ENCODE results near the gene WASL.

DNA sequence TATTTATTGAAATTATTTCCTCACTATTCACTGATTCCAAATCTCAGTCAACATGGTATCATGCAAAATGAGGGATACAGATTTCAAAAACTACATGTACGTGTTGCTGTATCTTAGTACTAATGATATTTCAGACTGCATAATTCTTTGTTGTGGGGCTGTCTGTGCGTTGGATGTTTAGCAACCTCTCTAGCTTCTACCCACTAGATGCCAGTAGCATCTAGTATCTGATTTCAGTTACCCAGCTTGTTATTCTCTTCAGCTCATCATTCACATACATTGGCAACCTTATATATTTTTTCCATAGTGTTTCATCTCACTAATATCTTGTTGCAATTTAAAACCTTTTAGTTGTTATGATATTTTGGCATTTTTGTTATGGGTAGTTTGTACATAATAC is 22.5 kb upstream of the WASL start:
- TF ChIP-seq, protein P1, sequence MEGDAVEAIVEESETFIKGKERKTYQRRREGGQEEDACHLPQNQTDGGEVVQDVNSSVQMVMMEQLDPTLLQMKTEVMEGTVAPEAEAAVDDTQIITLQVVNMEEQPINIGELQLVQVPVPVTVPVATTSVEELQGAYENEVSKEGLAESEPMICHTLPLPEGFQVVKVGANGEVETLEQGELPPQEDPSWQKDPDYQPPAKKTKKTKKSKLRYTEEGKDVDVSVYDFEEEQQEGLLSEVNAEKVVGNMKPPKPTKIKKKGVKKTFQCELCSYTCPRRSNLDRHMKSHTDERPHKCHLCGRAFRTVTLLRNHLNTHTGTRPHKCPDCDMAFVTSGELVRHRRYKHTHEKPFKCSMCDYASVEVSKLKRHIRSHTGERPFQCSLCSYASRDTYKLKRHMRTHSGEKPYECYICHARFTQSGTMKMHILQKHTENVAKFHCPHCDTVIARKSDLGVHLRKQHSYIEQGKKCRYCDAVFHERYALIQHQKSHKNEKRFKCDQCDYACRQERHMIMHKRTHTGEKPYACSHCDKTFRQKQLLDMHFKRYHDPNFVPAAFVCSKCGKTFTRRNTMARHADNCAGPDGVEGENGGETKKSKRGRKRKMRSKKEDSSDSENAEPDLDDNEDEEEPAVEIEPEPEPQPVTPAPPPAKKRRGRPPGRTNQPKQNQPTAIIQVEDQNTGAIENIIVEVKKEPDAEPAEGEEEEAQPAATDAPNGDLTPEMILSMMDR (IDR thresholded peaks at IDR 0.05; ENCODE audit: low read depth, low read length), result peak; percentile 39
- TF ChIP-seq EZH2phosphoT487 (IDR thresholded peaks at IDR 0.05; ENCODE audit: low read depth), result no peak
